HG03575 (cell line): ENCODE data around the gene WARS2.

ENCODE experiments used
- ATAC-seq: cut with Tn5 transposase; IDR thresholded peaks from one replicate; pipeline ENCODE4 v1.9.1; 2021; ENCODE audit not compliant: unreplicated experiment, insufficient number of reproducible peaks, low FRiP score; ENCODE audit errors: extremely low read depth

The WARS2 gene

GRCh38 chr1:119006406-119007279 is 133.8 kb downstream of the WARS2 start:
- no peak for ATAC-seq

DNA sequence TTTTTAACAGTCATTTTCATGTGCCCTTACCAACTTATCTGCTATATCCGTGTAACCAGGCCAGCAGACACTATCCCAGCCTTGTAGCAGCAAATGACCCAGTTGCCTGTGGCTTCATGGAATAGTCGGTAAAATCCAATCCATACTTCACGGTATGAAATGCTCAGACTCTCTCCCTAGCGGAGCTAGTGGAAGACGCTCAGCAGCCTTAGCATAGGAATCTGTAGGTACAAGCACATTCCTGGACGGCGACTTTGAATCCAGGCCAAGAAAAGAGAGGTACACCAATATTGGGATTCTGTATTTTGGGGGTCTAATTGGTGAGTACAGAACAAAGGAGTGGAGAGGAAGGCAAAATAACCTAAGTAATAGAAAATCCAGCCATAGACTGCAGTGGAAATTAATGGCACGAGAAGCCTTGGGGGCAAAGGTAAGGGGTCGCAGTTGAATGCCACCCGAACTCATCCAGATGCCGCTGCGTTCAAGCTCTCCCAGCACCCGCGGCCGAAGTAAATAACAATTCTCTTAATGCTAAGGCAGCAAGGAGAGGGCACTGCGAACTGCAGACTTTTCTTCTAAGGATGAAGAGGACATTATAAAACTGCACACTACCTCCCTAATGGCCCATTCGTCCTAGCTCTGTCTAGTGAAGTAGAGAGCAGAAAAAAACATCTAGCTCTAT is 134.6 kb downstream of the WARS2 start:
- no peak for ATAC-seq

GRCh38 chr1:119004781-119005180 is 135.7 kb downstream of the WARS2 start:
- ATAC-seq: no peak

DNA sequence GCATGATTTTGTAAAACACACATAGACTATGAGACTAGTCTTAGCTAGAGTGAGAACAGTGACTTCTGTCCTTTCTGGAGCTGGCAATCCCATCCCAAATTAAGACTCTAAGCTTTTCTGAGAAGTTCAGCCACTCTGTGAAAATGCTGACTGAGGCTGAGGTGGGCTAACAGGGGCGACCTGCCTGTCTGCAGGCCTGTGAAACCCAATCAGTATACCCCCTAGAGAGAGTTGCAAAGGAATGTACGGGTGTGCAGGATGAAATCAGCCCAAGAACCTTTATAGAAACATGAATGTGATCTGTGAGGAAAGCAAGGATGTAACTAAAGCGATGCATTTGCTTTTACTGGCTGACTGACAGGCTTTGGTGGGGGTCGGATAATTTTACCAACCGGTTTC is 136.3 kb downstream of the WARS2 start:
- no peak for ATAC-seq

DNA sequence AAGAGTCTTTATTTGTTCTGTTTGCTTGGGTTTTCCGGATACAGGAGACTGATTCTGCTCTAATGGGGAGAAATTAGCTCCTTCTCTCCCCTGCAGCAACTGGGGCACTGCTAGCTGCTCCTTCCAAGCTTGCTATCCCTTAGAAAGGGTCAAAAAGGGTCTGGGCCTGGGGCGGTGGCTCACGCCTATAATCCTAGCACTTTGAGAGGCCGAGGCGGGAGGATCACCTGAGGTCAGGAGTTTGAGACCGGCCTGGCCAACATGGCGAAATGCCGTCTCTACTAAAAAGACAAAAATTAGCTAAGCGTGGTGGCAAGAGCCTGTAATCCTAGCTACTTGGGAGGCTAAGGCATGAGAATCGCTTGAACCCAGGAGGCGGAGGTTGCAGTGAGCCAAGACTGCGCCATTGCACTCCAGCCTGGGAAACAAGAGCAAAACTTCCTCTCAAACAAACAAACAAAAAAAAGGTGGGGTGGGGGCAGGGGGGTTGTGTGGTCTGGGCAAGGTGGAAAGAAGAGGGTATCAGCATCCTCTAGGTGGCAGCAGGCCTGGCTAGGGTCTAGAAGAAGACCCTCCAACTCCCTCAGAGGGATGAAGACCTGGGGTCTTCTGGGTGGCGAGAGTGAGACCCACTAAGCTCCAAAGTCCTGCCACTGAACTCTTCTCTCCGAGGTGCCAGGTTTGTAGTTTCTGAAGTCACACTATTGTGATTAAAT is 136.9 kb downstream of the WARS2 start:
- ATAC-seq: no peak

DNA sequence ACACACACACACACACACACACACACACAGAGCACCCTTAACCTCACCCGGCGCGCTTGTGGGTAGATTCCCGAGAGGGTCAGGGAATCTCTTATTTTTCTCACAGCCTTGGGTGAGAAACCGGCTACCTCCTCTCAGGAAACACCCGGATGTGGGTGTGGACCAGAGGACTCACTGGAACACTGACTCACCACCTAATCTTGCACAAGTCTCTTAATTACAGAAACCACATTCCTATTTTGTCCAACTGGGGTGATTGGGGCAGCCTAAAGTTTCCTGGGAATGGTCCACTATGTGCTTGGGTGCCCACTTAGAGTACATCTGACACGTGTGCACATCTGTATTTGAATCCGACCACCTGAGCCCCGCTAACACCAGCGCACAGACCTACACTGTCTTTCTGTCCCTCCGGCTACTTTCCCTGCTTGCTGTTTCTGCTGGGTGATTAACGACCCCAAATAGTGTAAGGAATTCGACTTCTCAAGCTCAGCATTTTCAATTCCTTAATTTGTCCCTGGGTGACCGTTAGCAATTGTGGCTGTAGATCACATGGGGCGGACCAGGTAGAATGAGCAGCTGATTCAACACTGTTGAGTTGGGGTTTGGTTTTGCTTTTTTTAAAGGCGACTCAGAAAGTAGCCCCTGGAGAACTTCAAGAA is 138.3 kb downstream of the WARS2 start:
- no peak for ATAC-seq

DNA sequence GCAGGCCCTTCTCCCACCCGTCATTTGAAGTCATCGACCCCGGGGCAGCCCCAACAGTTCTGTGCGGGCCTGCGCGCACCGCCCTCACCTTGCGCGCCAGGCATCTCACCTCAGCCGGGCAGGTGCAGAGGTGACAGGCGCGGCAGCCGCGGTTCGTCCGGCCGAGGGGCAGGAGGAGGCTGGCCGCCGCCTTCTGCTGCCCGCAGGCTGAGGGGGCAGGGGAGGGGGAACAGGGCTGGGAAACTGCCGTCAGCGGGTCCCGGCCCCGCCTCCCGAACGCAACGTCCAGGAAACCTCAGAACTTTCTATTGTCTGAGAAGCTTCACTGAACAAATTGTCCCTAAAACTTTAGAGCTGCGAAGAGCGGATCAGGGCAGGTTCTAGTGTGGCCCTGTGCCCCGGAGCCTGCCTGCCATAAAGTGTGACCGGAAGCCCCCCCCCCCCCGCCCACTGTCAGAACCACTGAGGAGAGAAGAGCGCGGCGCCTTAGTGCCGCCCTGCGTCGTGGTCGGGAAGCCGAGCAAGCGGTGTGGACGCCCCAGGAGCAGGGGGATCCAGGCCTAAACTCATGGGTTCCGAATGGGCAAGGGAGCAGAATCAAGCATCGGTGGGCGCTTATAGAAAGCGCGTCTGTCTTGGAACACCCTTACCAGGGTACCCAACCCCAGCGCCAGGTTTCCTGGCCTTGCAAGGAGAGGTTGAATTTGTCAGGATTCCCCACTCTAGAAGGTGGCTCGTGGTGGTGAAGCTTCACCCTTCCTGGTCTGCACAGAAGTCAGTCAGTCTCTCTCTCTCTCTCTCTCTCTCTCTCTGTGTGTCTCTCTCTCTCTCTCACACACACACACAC is 139.0 kb downstream of the WARS2 start:
- no peak for ATAC-seq

- no peak for ATAC-seq
These were observed 139.9 kb downstream of the WARS2 start for GRCh38 chr1:119000371-119001180.

- no peak for ATAC-seq
These were observed 140.9 kb downstream of the WARS2 start for GRCh38 chr1:118999348-119000071.

- ATAC-seq: no peak
These were observed 142.3 kb downstream of the WARS2 start for GRCh38 chr1:118998171-118998570.

- no peak for ATAC-seq
These were observed 143.2 kb downstream of the WARS2 start for GRCh38 chr1:118997225-118997624.

DNA sequence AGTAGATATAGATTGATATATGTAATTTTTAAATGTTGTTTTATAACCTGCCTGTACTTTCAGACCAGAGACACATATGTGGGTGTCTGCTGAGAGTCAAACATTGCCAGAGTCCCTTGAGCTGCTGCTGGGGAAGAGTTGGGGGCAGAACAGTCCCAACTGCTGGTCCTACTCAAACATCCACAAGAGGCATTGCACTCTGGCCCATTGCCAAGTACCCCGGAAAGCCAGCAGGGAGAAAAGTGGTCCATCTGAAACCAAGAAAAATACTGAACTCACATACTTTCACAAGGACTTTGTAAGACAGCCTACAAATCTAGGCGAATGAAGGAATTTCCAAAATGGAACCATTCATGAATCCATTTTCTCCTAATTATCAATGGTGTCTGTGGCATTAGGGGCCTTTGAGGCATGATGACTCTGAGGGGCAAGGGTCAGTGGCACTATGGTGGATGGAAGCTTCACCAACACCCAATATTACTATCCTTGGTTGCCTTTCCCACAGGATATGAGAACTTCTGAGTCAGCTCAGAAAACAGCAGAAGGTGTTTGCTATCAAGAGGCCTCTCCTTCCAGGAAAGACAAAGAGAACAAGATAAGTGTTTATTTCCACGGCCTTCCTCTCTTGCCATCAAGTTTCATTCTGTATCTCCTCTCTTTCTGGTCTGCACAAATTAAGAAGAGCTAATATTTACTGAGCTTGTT is 145.0 kb downstream of the WARS2 start:
- no peak for ATAC-seq

- no peak for ATAC-seq
These were observed 146.8 kb downstream of the WARS2 start for GRCh38 chr1:118993700-118994026.

DNA sequence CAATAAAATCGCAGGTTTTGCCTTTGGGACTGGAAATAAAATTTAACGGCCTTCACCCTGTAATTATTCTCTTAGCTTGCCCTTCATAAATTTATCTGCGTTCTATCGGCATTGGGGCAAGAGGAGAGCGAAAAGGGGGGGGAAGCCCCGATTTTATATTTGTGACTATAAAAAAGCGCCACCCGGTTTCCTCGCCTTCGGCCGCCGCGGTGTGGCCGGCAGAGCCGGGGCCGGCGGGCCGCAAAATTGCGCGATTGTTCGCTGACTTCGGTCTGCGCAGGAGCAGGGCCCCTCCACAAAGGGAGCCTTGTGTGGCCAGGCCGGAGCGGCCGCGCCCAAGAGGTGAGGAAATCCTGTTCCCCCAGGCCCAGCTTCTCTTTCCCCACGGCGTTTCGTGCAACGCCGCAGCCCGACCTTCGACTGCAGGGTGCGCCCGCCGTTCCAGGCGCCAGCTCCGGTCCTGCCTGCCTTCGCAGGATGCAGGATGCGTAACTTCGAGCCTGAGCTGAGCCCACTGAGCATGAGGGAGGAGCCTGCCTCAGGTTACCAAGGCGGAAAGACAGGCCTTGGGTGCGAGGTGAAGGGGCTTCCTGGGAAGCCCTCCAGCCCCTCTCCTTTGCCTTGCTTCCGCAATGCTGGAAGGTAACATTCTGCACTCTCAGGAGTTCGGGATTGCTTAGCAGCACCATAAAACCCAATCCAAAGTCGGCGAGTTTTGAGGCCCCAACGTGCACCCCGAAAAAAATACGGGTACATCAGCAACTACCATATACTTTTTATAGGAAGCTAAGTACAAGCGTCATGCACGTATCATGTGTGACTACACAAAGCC is 147.4 kb downstream of the WARS2 start:
- no peak for ATAC-seq

DNA sequence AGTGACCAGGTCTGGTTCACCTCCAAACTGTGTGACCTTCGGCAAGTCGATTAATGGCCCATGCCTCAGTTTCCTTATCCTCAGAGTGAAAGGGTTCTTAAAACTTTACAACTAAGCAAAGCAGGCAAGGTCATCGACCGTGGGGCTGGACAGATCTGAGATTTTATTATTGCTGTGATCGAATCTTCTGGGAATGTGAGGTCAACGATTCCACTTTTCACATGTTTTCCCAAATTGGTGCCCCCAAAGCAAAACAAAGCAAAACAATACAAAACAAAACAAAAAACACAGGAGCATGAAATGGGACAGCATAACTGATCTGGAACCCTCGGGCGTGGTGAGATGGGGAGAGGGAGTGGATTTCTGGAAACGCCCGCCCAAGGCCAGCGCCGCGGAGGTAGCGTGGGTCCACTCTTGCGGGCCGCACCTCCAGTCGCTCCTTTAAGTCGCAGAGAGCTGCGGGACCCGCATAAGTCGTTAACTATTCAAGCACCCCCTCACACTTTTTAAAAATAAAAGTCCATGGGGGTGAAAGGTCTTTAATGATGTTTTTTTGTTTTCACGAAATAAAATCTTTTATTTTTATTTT is 148.1 kb downstream of the WARS2 start:
- ATAC-seq: no peak

GRCh38 chr1:118991448-118991847 is 149.0 kb downstream of the WARS2 start:
- no peak for ATAC-seq
